NCI-H146 treated with DMSO at 0.1 percent for 48 hours (cell line): ENCODE data around the gene RHOD.

ENCODE experiments used
- DNase-seq: peaks from one replicate; lab custom pipeline; 2025; ENCODE audit not compliant: unreplicated experiment; lab: John Stamatoyannopoulos, UW

Gene RHOD

GRCh38 chr11:67031791-67032561 is 24.7 kb upstream of the RHOD start:
- no peak for DNase-seq

GRCh38 chr11:67032830-67033551 is 23.7 kb upstream of the RHOD start:
- no peak for DNase-seq

- DNase-seq: no peak
Observed at GRCh38 chr11:67033661-67034166, 22.9 kb upstream of the RHOD start.

- no peak for DNase-seq
Observed at GRCh38 chr11:67034350-67034749, 22.3 kb upstream of the RHOD start.

- DNase-seq: no peak
Observed at GRCh38 chr11:67040147-67040546, 16.5 kb upstream of the RHOD start.

GRCh38 chr11:67041602-67042001 is 15.0 kb upstream of the RHOD start:
- DNase-seq: no peak

- DNase-seq: no peak
Observed at GRCh38 chr11:67043572-67044349, 12.9 kb upstream of the RHOD start.

- DNase-seq: no peak
Observed at GRCh38 chr11:67044496-67044895, 12.2 kb upstream of the RHOD start.

- no peak for DNase-seq
Observed at GRCh38 chr11:67045314-67045713, 11.3 kb upstream of the RHOD start.

GRCh38 chr11:67048515-67049130 is 8.0 kb upstream of the RHOD start:
- DNase-seq: no peak

- DNase-seq: no peak
Observed at GRCh38 chr11:67050139-67050538, 6.5 kb upstream of the RHOD start.

GRCh38 chr11:67051180-67051893 is 5.3 kb upstream of the RHOD start:
- DNase-seq: no peak

GRCh38 chr11:67051945-67052488 is 4.6 kb upstream of the RHOD start:
- no peak for DNase-seq

- DNase-seq: no peak
Observed at GRCh38 chr11:67052891-67053290, 3.8 kb upstream of the RHOD start.

- peak; percentile 30 for DNase-seq
Observed at GRCh38 chr11:67053896-67054329, 2.7 kb upstream of the RHOD start.

GRCh38 chr11:67054346-67054835 is 2.3 kb upstream of the RHOD start:
- no peak for DNase-seq

GRCh38 chr11:67054836-67055523 is 1.7 kb upstream of the RHOD start:
- peak; percentile 92 for DNase-seq

- DNase-seq: no peak
Observed at GRCh38 chr11:67055812-67056211, 835 bp upstream of the RHOD start.

GRCh38 chr11:67057205-67057672 is 592 bp downstream of the RHOD start:
- no peak for DNase-seq
